HEK293 (cell line): Measurements from ENCODE around the gene RAD51AP1.

Experiments used
- CTCF ChIA-PET: fragments of 350-600 bp; formaldehyde crosslinking; extraction: SDS; loops from one replicate; lab custom pipeline; 2021; ENCODE audit warnings: antibody characterized with exemption; lab: Yijun Ruan, JAX
- POLR2A ChIA-PET: fragments of 300-600 bp; formaldehyde crosslinking; extraction: SDS; loops from one replicate; lab custom pipeline; 2020; ENCODE audit warnings: antibody characterized with exemption, inconsistent platforms; lab: Yijun Ruan, JAX
- H3K27ac ChIP-seq: fragments of 200-500 bp; sonication (Bioruptor generic); 2 replicates; pipeline ENCODE4 v1.5.1; 2014; ENCODE audit warnings: low read depth, low read length, control low read depth, inconsistent platforms; ENCODE audit errors: extremely low read depth
- H3K36me3 ChIP-seq, 2 experiments: fragments of 200-500 bp in 1 of 2; sonication (Bioruptor generic) in 1 of 2; 1 replicate in 1 of 2; 2 replicates in 1 of 2; pipeline ENCODE4 v1.5.1; 2014 to 2017; ENCODE audit warnings: inconsistent platforms in 2 of 2, low read length in 2 of 2; ENCODE audit not compliant: control insufficient read depth in 2 of 2, insufficient read depth in 1 of 2
- H3K4me1 ChIP-seq: fragments of 200-500 bp; sonication (Bioruptor generic); 2 replicates; pipeline ENCODE4 v1.5.1; 2014; ENCODE audit warnings: mild to moderate bottlenecking, low read length, inconsistent platforms; ENCODE audit not compliant: control insufficient read depth, insufficient read depth
- H3K4me3 ChIP-seq: 2 replicates; pipeline ENCODE4 v1.5.1; 2011; ENCODE audit warnings: low read depth, mild to moderate bottlenecking, control low read depth, low read length, moderate library complexity
- H3K9me3 ChIP-seq: fragments of 200-500 bp; sonication (Bioruptor generic); 2 replicates; pipeline ENCODE4 v1.5.1; 2014; ENCODE audit warnings: low read depth, low read length, inconsistent platforms; ENCODE audit not compliant: control insufficient read depth, insufficient read depth
- MEIS1 ChIP-seq: sonication (generic); formaldehyde crosslinking; IDR thresholded peaks from 2 replicates; pipeline ENCODE4 v1.8.1; 2022; ENCODE audit warnings: missing genetic modification reagents, mild to moderate bottlenecking, borderline replicate concordance
- REPIN1 ChIP-seq: fragments of 450-650 bp; formaldehyde crosslinking; IDR thresholded peaks from 2 replicates; pipeline ENCODE4 v1.5.1; 2017; ENCODE audit warnings: missing biosample characterization, missing genetic modification characterization, low read depth
- ZIC2 ChIP-seq: fragments of 450-650 bp; formaldehyde crosslinking; IDR thresholded peaks from 2 replicates; pipeline ENCODE4 v1.5.1; 2016; ENCODE audit warnings: missing biosample characterization, missing genetic modification characterization
- ZNF24 ChIP-seq: fragments of 450-650 bp; formaldehyde crosslinking; IDR thresholded peaks from 2 replicates; pipeline ENCODE4 v1.5.1; 2016; ENCODE audit warnings: missing biosample characterization, missing genetic modification characterization
- ZNF266 ChIP-seq: fragments of 450-650 bp; formaldehyde crosslinking; IDR thresholded peaks from 2 replicates; pipeline ENCODE4 v1.5.1; 2016; ENCODE audit warnings: missing biosample characterization, missing genetic modification characterization, low read depth
- ZNF280D ChIP-seq: fragments of 450-650 bp; formaldehyde crosslinking; IDR thresholded peaks from 2 replicates; pipeline ENCODE4 v1.5.1; 2016; ENCODE audit warnings: missing biosample characterization, missing genetic modification characterization
- ZNF292 ChIP-seq: fragments of 450-650 bp; formaldehyde crosslinking; IDR thresholded peaks from 2 replicates; pipeline ENCODE4 v1.5.1; 2016; ENCODE audit warnings: low read depth, missing biosample characterization, missing genetic modification characterization, borderline replicate concordance
- ZNF354C ChIP-seq: fragments of 450-650 bp; formaldehyde crosslinking; IDR thresholded peaks from 2 replicates; pipeline ENCODE4 v1.5.1; 2016; ENCODE audit warnings: missing biosample characterization, missing genetic modification characterization, low read depth, borderline replicate concordance
- ZNF366 ChIP-seq: fragments of 450-650 bp; formaldehyde crosslinking; conservative IDR thresholded peaks from 2 replicates; pipeline ENCODE4 v1.5.1; 2016; ENCODE audit warnings: missing biosample characterization, missing genetic modification characterization
- ZNF391 ChIP-seq: fragments of 450-650 bp; formaldehyde crosslinking; IDR thresholded peaks from 2 replicates; pipeline ENCODE4 v1.5.1; 2016; ENCODE audit warnings: low read depth, missing biosample characterization, missing genetic modification characterization, borderline replicate concordance
- ZNF398 ChIP-seq: fragments of 450-650 bp; formaldehyde crosslinking; IDR thresholded peaks from 2 replicates; pipeline ENCODE4 v1.5.1; 2017; ENCODE audit warnings: missing biosample characterization, missing genetic modification characterization
- ZNF571 ChIP-seq: fragments of 450-650 bp; formaldehyde crosslinking; IDR thresholded peaks from 2 replicates; pipeline ENCODE4 v1.5.0; 2017; ENCODE audit warnings: missing biosample characterization, missing genetic modification characterization
- ZNF621 ChIP-seq: fragments of 450-650 bp; formaldehyde crosslinking; IDR thresholded peaks from 2 replicates; pipeline ENCODE4 v1.5.1; 2017; ENCODE audit warnings: missing biosample characterization, missing genetic modification characterization
- ZNF626 ChIP-seq: fragments of 450-650 bp; sonication (Bioruptor Pico); formaldehyde crosslinking; IDR thresholded peaks from 2 replicates; pipeline ENCODE4 v1.5.1; 2018; ENCODE audit warnings: missing biosample characterization, missing genetic modification characterization, inconsistent platforms
- ZNF660 ChIP-seq: fragments of 450-650 bp; IDR thresholded peaks from 2 replicates; pipeline ENCODE4 v1.5.1; 2018; ENCODE audit warnings: missing biosample characterization, mild to moderate bottlenecking, missing genetic modification characterization
- ZNF704 ChIP-seq: fragments of 450-650 bp; formaldehyde crosslinking; IDR thresholded peaks from 2 replicates; pipeline ENCODE4 v1.5.1; 2016; ENCODE audit warnings: missing biosample characterization, missing genetic modification characterization
- ZNF707 ChIP-seq: fragments of 450-650 bp; formaldehyde crosslinking; IDR thresholded peaks from 2 replicates; pipeline ENCODE4 v1.5.1; 2016; ENCODE audit warnings: missing biosample characterization, missing genetic modification characterization
- ZNF76 ChIP-seq: fragments of 450-650 bp; formaldehyde crosslinking; IDR thresholded peaks from 2 replicates; pipeline ENCODE4; 2016; ENCODE audit warnings: low read depth, missing biosample characterization, missing genetic modification characterization, borderline replicate concordance
- ZNF830 ChIP-seq: fragments of 450-650 bp; IDR thresholded peaks from 2 replicates; pipeline ENCODE4 v1.5.0; 2018; ENCODE audit warnings: missing biosample characterization, missing genetic modification characterization, low read depth, mild to moderate bottlenecking, moderate library complexity
- ZNF843 ChIP-seq: fragments of 450-650 bp; formaldehyde crosslinking; IDR thresholded peaks from 2 replicates; pipeline ENCODE4 v1.5.1; 2016; ENCODE audit warnings: missing biosample characterization, missing genetic modification characterization
- TF ChIP-seq, protein P1 (sequence below): fragments of 450-650 bp; formaldehyde crosslinking; IDR thresholded peaks from 2 replicates; pipeline ENCODE4 v1.5.1; 2016; ENCODE audit warnings: missing biosample characterization, missing genetic modification characterization
- TF ChIP-seq, protein P2 (sequence below): fragments of 450-650 bp; formaldehyde crosslinking; IDR thresholded peaks from 2 replicates; pipeline ENCODE4 v1.5.1; 2016; ENCODE audit warnings: missing biosample characterization, missing genetic modification characterization

The RAD51AP1 gene

GRCh38 chr12:4591180-4591687, 52.5 kb downstream of the RAD51AP1 start (continued):
- no peak for TF ChIP-seq ZNF354C (tag by site-specific recombination)
- TF ChIP-seq ZNF704 (tag by site-specific recombination), result no peak
- no peak for TF ChIP-seq ZNF830 (tag by site-specific recombination)
- TF ChIP-seq ZNF24 (tag by site-specific recombination), result no peak
- no peak for TF ChIP-seq ZNF660 (tag by site-specific recombination)
- no peak for TF ChIP-seq ZNF626 (tag by site-specific recombination)
- TF ChIP-seq ZNF571 (tag by site-specific recombination), result no peak

DNA sequence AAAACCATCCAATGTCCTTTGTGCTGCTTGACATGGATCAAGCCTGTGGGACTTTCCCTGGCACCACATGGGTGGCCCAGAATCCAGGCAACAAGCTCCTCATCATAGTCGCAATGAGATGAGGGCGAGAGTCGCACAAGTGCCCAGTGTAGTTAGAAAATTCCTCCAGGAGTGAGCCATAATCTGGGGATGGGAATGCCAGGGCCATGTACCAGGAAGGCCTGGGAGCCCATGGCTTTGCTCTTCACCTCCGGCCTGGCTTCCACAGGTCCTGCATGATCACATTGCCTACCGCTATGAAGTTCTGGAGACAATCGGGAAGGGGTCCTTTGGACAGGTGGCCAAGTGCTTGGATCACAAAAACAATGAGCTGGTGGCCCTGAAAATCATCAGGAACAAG, 57.2 kb downstream of the RAD51AP1 start:
- Histone ChIP-seq H3K27ac (no peak overlapping the region), H3K4me1 (no peaks in the 10 kb centered on the region), H3K36me3 (no peaks in the 10 kb centered on the region), H3K4me3 (no peak overlapping the region), H3K9me3 (no peaks in the 10 kb centered on the region)
- TF ChIP-seq MEIS1 (CRISPR knock-in tag) (no peak), ZNF280D (tag by site-specific recombination) (no peak), ZNF398 (tag by site-specific recombination) (no peak), ZNF621 (tag by site-specific recombination) (no peak), ZNF707 (tag by site-specific recombination) (no peak), ZNF366 (tag by site-specific recombination) (no peak), ZNF266 (tag by site-specific recombination) (no peak)
- TF ChIP-seq, protein P1, sequence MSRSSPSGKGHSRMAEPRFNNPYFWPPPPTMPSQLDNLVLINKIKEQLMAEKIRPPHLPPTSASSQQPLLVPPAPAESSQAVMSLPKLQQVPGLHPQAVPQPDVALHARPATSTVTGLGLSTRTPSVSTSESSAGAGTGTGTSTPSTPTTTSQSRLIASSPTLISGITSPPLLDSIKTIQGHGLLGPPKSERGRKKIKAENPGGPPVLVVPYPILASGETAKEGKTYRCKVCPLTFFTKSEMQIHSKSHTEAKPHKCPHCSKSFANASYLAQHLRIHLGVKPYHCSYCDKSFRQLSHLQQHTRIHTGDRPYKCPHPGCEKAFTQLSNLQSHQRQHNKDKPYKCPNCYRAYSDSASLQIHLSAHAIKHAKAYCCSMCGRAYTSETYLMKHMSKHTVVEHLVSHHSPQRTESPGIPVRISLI (tag by site-specific recombination), result no peak
- ChIA-PET CTCF (interaction anchor here (0.7 to 2.4 kb wide), 2 partner anchors 8 to 145 kb away, joined by 3 to 6 read pairs; no protein-coding TSS in a partner anchor), POLR2A (no interaction called here)

DNA sequence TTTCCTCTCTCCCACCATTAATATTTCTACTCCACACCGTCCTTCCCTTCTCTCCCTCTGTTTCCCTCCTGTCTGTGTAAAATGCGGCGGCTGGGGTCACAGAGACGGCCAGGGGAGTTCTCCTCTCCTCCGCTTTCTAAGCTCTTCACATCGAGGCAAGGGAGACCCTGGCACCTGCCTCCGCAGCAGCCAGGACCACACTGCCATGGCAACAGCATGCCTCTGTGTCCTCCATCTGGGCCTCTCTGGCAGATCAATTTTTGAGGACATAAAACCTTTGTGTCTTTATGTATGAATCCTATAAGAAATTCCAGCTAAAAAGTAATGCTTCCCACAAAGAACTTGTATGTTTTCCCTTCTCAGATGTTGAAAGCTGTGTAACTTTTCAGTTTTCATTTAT, 64.7 kb downstream of the RAD51AP1 start:
- Histone ChIP-seq H3K4me1 (no peaks in the 10 kb centered on the region), H3K4me3 (no peak overlapping the region), H3K9me3 (no peaks in the 10 kb centered on the region), H3K36me3 (peaks cover 0 to 3% of the 10 kb centered on the region in 2 experiments; a peak in 1 of 3 replicates), H3K27ac (no peak overlapping the region)
- CTCF ChIA-PET, result interaction anchor here (1.2 to 1.8 kb wide), 2 partner anchors 8 to 154 kb away, joined by 3 to 6 read pairs; no protein-coding TSS in a partner anchor
- POLR2A ChIA-PET, result no interaction called here
- TF ChIP-seq ZNF292 (tag by site-specific recombination) (no peak), ZNF391 (no peak), ZNF76 (tag by site-specific recombination) (no peak), ZNF843 (tag by site-specific recombination) (no peak), ZIC2 (tag by site-specific recombination) (no peak), REPIN1 (no peak)
- TF ChIP-seq, protein P2, sequence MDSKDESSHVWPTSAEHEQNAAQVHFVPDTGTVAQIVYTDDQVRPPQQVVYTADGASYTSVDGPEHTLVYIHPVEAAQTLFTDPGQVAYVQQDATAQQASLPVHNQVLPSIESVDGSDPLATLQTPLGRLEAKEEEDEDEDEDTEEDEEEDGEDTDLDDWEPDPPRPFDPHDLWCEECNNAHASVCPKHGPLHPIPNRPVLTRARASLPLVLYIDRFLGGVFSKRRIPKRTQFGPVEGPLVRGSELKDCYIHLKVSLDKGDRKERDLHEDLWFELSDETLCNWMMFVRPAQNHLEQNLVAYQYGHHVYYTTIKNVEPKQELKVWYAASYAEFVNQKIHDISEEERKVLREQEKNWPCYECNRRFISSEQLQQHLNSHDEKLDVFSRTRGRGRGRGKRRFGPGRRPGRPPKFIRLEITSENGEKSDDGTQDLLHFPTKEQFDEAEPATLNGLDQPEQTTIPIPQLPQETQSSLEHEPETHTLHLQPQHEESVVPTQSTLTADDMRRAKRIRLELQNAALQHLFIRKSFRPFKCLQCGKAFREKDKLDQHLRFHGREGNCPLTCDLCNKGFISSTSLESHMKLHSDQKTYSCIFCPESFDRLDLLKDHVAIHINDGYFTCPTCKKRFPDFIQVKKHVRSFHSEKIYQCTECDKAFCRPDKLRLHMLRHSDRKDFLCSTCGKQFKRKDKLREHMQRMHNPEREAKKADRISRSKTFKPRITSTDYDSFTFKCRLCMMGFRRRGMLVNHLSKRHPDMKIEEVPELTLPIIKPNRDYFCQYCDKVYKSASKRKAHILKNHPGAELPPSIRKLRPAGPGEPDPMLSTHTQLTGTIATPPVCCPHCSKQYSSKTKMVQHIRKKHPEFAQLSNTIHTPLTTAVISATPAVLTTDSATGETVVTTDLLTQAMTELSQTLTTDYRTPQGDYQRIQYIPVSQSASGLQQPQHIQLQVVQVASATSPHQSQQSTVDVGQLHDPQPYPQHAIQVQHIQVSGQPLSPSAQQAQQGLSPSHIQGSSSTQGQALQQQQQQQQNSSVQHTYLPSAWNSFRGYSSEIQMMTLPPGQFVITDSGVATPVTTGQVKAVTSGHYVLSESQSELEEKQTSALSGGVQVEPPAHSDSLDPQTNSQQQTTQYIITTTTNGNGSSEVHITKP (tag by site-specific recombination), result no peak
